Stimulated activated CD4-positive, alpha-beta T cell treated with anti-CD3 and anti-CD28 coated beads, TNF-alpha, amount 100 ng/mL, for 1 hour (primary cell): Measurements from ENCODE around the gene MALAT1.
A peak's percentile ranks its signal among the peaks of the same experiment; 100 is the strongest.
"Not testable (repeated sequence)": the region's sequence is repeated elsewhere in the genome, so short reads cannot be mapped to it uniquely, and the experiment has no call there.

Experiments
- DNase-seq, 3 donors: peaks; one replicate each; pipeline ENCODE4 v3.0.0-alpha.2; 2020; ENCODE audit warnings: low read depth in 3 of 3, low spot score in 1 of 3

MALAT1 gene

DNA sequence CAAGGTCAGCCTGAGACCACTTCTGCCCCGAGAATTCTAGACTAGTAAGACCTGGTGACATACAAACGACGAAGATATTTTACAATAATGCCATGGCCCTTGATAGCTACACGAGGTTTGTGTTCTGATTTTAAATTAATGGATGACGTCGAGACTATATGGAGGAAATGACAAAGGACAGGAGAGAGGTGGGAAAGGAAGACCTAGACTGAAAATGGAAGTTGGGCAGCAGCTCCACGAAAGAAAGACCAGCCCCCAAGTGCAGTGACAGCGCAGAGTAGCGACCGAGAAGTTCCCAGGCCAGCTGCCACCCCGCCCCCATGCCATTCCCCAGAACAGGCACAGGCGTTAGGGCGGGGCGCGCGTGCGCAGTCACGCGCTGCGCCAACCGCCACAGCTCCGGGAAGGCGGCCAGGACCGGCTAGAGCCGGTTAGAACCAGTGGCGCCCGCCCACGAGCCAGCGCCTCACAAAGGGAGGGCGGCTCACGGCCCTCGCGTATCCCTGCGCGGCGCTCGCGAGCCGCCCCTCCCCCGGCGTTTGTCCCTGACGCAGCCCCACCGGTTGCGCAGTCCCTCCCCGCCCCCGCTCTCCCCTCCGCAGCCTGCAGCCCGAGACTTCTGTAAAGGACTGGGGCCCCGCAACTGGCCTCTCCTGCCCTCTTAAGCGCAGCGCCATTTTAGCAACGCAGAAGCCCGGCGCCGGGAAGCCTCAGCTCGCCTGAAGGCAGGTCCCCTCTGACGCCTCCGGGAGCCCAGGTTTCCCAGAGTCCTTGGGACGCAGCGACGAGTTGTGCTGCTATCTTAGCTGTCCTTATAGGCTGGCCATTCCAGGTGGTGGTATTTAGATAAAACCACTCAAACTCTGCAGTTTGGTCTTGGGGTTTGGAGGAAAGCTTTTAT is 1.5 kb upstream of the MALAT1 start:
- peak; percentile 96 to 98 (median 97) for DNase-seq

DNA sequence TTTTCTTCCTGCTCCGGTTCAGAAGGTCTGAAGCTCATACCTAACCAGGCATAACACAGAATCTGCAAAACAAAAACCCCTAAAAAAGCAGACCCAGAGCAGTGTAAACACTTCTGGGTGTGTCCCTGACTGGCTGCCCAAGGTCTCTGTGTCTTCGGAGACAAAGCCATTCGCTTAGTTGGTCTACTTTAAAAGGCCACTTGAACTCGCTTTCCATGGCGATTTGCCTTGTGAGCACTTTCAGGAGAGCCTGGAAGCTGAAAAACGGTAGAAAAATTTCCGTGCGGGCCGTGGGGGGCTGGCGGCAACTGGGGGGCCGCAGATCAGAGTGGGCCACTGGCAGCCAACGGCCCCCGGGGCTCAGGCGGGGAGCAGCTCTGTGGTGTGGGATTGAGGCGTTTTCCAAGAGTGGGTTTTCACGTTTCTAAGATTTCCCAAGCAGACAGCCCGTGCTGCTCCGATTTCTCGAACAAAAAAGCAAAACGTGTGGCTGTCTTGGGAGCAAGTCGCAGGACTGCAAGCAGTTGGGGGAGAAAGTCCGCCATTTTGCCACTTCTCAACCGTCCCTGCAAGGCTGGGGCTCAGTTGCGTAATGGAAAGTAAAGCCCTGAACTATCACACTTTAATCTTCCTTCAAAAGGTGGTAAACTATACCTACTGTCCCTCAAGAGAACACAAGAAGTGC is 661 bp upstream of the MALAT1 start:
- DNase-seq = peak; percentile 33 to 47 (median 39)

DNA sequence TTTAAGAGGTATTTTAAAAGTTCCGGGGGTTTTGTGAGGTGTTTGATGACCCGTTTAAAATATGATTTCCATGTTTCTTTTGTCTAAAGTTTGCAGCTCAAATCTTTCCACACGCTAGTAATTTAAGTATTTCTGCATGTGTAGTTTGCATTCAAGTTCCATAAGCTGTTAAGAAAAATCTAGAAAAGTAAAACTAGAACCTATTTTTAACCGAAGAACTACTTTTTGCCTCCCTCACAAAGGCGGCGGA is 193 bp upstream of the MALAT1 start:
- DNase-seq = no peak

DNA sequence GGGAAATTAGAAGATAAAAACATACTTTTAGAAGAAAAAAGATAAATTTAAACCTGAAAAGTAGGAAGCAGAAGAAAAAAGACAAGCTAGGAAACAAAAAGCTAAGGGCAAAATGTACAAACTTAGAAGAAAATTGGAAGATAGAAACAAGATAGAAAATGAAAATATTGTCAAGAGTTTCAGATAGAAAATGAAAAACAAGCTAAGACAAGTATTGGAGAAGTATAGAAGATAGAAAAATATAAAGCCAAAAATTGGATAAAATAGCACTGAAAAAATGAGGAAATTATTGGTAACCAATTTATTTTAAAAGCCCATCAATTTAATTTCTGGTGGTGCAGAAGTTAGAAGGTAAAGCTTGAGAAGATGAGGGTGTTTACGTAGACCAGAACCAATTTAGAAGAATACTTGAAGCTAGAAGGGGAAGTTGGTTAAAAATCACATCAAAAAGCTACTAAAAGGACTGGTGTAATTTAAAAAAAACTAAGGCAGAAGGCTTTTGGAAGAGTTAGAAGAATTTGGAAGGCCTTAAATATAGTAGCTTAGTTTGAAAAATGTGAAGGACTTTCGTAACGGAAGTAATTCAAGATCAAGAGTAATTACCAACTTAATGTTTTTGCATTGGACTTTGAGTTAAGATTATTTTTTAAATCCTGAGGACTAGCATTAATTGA is 1.0 kb downstream of the MALAT1 start:
- no peak for DNase-seq

DNA sequence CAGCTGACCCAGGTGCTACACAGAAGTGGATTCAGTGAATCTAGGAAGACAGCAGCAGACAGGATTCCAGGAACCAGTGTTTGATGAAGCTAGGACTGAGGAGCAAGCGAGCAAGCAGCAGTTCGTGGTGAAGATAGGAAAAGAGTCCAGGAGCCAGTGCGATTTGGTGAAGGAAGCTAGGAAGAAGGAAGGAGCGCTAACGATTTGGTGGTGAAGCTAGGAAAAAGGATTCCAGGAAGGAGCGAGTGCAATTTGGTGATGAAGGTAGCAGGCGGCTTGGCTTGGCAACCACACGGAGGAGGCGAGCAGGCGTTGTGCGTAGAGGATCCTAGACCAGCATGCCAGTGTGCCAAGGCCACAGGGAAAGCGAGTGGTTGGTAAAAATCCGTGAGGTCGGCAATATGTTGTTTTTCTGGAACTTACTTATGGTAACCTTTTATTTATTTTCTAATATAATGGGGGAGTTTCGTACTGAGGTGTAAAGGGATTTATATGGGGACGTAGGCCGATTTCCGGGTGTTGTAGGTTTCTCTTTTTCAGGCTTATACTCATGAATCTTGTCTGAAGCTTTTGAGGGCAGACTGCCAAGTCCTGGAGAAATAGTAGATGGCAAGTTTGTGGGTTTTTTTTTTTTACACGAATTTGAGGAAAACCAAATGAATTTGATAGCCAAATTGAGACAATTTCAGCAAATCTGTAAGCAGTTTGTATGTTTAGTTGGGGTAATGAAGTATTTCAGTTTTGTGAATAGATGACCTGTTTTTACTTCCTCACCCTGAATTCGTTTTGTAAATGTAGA is 1.7 kb downstream of the MALAT1 start:
- no peak for DNase-seq

DNA sequence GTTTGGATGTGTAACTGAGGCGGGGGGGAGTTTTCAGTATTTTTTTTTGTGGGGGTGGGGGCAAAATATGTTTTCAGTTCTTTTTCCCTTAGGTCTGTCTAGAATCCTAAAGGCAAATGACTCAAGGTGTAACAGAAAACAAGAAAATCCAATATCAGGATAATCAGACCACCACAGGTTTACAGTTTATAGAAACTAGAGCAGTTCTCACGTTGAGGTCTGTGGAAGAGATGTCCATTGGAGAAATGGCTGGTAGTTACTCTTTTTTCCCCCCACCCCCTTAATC is 2.3 kb downstream of the MALAT1 start:
- no peak for DNase-seq

DNA sequence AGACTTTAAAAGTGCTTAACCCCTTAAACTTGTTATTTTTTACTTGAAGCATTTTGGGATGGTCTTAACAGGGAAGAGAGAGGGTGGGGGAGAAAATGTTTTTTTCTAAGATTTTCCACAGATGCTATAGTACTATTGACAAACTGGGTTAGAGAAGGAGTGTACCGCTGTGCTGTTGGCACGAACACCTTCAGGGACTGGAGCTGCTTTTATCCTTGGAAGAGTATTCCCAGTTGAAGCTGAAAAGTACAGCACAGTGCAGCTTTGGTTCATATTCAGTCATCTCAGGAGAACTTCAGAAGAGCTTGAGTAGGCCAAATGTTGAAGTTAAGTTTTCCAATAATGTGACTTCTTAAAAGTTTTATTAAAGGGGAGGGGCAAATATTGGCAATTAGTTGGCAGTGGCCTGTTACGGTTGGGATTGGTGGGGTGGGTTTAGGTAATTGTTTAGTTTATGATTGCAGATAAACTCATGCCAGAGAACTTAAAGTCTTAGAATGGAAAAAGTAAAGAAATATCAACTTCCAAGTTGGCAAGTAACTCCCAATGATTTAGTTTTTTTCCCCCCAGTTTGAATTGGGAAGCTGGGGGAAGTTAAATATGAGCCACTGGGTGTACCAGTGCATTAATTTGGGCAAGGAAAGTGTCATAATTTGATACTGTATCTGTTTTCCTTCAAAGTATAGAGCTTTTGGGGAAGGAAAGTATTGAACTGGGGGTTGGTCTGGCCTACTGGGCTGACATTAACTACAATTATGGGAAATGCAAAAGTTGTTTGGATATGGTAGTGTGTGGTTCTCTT is 2.8 kb downstream of the MALAT1 start:
- DNase-seq = no peak

DNA sequence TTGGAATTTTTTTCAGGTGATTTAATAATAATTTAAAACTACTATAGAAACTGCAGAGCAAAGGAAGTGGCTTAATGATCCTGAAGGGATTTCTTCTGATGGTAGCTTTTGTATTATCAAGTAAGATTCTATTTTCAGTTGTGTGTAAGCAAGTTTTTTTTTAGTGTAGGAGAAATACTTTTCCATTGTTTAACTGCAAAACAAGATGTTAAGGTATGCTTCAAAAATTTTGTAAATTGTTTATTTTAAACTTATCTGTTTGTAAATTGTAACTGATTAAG is 3.4 kb downstream of the MALAT1 start:
- DNase-seq = no peak

DNA sequence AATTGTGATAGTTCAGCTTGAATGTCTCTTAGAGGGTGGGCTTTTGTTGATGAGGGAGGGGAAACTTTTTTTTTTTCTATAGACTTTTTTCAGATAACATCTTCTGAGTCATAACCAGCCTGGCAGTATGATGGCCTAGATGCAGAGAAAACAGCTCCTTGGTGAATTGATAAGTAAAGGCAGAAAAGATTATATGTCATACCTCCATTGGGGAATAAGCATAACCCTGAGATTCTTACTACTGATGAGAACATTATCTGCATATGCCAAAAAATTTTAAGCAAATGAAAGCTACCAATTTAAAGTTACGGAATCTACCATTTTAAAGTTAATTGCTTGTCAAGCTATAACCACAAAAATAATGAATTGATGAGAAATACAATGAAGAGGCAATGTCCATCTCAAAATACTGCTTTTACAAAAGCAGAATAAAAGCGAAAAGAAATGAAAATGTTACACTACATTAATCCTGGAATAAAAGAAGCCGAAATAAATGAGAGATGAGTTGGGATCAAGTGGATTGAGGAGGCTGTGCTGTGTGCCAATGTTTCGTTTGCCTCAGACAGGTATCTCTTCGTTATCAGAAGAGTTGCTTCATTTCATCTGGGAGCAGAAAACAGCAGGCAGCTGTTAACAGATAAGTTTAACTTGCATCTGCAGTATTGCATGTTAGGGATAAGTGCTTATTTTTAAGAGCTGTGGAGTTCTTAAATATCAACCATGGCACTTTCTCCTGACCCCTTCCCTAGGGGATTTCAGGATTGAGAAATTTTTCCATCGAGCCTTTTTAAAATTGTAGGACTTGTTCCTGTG is 3.9 kb downstream of the MALAT1 start:
- no peak for DNase-seq

DNA sequence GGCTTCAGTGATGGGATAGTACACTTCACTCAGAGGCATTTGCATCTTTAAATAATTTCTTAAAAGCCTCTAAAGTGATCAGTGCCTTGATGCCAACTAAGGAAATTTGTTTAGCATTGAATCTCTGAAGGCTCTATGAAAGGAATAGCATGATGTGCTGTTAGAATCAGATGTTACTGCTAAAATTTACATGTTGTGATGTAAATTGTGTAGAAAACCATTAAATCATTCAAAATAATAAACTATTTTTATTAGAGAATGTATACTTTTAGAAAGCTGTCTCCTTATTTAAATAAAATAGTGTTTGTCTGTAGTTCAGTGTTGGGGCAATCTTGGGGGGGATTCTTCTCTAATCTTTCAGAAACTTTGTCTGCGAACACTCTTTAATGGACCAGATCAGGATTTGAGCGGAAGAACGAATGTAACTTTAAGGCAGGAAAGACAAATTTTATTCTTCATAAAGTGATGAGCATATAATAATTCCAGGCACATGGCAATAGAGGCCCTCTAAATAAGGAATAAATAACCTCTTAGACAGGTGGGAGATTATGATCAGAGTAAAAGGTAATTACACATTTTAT is 4.6 kb downstream of the MALAT1 start:
- DNase-seq = no peak

DNA sequence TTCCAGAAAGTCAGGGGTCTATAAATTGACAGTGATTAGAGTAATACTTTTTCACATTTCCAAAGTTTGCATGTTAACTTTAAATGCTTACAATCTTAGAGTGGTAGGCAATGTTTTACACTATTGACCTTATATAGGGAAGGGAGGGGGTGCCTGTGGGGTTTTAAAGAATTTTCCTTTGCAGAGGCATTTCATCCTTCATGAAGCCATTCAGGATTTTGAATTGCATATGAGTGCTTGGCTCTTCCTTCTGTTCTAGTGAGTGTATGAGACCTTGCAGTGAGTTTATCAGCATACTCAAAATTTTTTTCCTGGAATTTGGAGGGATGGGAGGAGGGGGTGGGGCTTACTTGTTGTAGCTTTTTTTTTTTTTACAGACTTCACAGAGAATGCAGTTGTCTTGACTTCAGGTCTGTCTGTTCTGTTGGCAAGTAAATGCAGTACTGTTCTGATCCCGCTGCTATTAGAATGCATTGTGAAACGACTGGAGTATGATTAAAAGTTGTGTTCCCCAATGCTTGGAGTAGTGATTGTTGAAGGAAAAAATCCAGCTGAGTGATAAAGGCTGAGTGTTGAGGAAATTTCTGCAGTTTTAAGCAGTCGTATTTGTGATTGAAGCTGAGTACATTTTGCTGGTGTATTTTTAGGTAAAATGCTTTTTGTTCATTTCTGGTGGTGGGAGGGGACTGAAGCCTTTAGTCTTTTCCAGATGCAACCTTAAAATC is 5.3 kb downstream of the MALAT1 start:
- no peak for DNase-seq

DNA sequence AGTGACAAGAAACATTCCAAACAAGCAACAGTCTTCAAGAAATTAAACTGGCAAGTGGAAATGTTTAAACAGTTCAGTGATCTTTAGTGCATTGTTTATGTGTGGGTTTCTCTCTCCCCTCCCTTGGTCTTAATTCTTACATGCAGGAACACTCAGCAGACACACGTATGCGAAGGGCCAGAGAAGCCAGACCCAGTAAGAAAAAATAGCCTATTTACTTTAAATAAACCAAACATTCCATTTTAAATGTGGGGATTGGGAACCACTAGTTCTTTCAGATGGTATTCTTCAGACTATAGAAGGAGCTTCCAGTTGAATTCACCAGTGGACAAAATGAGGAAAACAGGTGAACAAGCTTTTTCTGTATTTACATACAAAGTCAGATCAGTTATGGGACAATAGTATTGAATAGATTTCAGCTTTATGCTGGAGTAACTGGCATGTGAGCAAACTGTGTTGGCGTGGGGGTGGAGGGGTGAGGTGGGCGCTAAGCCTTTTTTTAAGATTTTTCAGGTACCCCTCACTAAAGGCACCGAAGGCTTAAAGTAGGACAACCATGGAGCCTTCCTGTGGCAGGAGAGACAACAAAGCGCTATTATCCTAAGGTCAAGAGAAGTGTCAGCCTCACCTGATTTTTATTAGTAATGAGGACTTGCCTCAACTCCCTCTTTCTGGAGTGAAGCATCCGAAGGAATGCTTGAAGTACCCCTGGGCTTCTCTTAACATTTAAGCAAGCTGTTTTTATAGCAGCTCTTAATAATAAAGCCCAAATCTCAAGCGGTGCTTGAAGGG is 6.0 kb downstream of the MALAT1 start:
- DNase-seq = no peak

DNA sequence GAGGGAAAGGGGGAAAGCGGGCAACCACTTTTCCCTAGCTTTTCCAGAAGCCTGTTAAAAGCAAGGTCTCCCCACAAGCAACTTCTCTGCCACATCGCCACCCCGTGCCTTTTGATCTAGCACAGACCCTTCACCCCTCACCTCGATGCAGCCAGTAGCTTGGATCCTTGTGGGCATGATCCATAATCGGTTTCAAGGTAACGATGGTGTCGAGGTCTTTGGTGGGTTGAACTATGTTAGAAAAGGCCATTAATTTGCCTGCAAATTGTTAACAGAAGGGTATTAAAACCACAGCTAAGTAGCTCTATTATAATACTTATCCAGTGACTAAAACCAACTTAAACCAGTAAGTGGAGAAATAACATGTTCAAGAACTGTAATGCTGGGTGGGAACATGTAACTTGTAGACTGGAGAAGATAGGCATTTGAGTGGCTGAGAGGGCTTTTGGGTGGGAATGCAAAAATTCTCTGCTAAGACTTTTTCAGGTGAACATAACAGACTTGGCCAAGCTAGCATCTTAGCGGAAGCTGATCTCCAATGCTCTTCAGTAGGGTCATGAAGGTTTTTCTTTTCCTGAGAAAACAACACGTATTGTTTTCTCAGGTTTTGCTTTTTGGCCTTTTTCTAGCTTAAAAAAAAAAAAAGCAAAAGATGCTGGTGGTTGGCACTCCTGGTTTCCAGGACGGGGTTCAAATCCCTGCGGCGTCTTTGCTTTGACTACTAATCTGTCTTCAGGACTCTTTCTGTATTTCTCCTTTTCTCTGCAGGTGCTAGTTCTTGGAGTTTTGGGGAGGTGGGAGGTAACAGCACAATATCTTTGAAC is 6.8 kb downstream of the MALAT1 start:
- no peak for DNase-seq

DNA sequence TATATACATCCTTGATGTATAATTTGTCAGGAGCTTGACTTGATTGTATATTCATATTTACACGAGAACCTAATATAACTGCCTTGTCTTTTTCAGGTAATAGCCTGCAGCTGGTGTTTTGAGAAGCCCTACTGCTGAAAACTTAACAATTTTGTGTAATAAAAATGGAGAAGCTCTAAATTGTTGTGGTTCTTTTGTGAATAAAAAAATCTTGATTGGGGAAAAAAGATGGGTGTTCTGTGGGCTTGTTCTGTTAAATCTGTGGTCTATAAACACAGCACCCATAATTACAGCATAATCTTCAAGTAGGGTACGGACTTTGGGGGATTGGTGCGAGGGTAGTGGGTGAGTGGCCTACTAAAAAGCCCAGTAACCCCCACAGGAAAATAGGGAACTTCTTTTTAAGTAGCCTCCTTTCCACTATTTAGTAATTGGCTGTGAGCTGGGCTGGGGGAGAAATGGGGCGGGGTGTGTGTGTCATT is 7.5 kb downstream of the MALAT1 start:
- no peak for DNase-seq

DNA sequence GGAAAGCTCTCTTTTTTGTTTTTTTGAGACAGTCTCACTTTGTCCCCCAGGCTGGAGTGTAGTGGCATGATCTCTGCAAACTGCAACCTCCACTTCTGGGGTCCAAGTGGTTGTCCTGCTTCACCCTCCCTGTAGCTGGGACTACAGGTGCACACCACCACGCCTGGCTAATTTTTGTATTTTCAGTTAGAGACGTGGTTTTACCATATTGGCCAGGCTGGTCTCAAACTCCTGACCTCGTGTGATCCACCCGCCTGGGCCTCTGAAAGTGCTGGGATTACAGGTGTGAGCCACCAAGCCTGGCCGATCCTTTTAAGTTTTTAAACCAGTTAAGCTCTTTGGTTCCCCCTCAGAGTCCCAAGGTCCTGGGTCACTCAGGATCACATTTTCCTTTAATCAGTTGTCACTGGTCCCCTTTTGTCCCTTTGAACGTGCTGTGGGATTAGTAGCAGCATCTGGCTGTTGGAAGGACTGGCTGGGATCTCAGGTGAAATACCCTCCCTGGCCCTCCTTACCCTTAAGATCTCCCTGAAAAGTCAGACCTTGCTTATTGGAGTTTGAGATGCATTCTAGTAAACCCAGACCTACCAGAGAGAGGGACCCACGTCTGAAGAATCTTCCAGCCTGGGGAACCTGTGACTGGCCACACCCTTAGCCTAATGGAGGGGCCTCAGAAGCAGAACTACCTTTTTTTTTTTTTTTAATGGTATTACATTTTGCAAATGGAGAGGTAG is 8.1 kb downstream of the MALAT1 start:
- no peak for DNase-seq

DNA sequence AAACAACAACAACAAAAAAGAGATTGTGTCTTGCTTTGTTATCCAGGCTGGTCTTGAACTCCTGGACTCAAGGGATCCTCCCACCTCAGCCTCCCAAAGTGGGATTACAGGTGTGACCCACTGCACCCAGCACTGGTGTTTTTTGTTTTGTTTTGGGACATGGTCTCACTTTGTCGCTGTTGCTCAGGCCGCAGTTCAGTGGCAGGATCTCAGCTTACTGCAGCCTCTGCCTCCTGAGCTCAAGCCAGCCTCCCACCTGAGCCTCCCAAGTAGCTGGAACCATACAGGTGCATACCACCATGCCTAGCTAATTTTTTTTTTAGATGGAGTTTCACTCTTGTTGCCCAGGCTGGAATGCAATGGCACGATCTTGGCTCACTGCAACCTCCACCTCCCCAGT is 13.5 kb downstream of the MALAT1 start:
- DNase-seq = not testable (repeated sequence)
